ENCODE data around the gene CRACR2A.

DNA sequence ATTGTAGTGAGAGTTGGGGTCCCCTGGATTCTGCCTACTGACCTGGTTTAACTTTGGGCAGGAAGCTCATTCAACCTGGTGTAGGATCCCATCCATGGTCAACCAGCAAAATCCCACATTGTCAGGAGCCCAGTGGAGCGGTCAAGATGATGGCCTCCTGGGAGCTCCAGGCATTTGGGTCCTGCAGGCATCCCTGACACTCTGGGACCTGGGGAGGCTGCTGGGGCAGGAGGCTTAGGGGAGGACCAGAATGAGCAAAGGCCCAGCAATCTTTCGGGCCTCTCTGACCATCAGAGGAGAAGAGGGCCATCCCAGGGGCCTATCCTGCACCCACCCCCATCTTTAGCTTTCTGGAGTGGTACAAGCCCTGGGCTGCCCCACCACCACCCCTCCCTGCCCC, 157.9 kb downstream of the CRACR2A start:
- TF ChIP-seq, protein P1, sequence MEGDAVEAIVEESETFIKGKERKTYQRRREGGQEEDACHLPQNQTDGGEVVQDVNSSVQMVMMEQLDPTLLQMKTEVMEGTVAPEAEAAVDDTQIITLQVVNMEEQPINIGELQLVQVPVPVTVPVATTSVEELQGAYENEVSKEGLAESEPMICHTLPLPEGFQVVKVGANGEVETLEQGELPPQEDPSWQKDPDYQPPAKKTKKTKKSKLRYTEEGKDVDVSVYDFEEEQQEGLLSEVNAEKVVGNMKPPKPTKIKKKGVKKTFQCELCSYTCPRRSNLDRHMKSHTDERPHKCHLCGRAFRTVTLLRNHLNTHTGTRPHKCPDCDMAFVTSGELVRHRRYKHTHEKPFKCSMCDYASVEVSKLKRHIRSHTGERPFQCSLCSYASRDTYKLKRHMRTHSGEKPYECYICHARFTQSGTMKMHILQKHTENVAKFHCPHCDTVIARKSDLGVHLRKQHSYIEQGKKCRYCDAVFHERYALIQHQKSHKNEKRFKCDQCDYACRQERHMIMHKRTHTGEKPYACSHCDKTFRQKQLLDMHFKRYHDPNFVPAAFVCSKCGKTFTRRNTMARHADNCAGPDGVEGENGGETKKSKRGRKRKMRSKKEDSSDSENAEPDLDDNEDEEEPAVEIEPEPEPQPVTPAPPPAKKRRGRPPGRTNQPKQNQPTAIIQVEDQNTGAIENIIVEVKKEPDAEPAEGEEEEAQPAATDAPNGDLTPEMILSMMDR (conservative IDR thresholded peaks at IDR 0.05; ENCODE audit: low read depth, low read length): no peak
- TF ChIP-seq POLR2A (IDR thresholded peaks at IDR 0.05; ENCODE audit: low read depth, low read length): no peak

All from IMR-90 (cell line).